Spleen (tissue), 7 donors: ENCODE data around the gene ASIP.

Experiments
- POLR2A ChIP-seq, 3 donors: fragments of 450-650 bp; IDR thresholded peaks; one replicate each; pipeline ENCODE4 v1.5.1; 2017; ENCODE audit warnings: antibody characterized with exemption in 3 of 3, mild to moderate bottlenecking in 1 of 3
- POLR2AphosphoS5 ChIP-seq, 3 donors: sonication (generic); formaldehyde crosslinking; IDR thresholded peaks; one replicate each; pipeline ENCODE4 v1.5.1; 2017; ENCODE audit warnings: antibody characterized with exemption in 3 of 3
- TF ChIP-seq, protein P1 (sequence below), 11 experiments: fragments of 200-600 bp in 7 of 11; fragments of 450-650 bp in 4 of 11; sonication (generic) in 4 of 11; IDR thresholded peaks in 8 of 11; conservative IDR thresholded peaks in 3 of 11; 1 replicate in 7 of 11; 2 replicates in 4 of 11; pipeline versions ENCODE4 v1.4.0 to v1.8.0; 2016 to 2021; ENCODE audit warnings: antibody characterized with exemption in 11 of 11, inconsistent platforms in 4 of 11, mild to moderate bottlenecking in 1 of 11
- donor health status: DM: no; HTN: no; CAD: no; lungs with moderate emphysema.
- donor health status: DM: no; HTN: no; CAD: no.
- donor health status: DM: no; HTN: no; CAD: no.

DNA sequence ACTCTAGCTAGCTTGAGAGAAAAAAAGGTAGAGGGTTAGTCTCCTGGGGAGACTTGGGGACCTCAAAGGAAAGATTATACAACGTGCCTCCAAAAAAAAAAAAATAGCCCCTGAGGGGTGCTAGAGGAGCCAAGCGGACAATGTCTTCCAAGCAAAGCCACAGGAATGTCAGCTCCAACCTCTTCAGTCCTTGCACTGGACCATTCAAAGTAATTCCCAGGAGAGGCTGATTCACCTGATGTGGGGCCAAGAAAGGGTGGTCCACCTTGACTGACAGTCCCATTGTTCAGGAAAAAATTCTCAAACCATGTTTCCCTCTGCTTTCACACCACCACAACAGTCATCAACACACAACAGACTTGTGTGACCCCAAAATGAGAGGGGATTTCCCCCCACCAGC, 30.7 kb downstream of the ASIP start:
- TF ChIP-seq, protein P1, sequence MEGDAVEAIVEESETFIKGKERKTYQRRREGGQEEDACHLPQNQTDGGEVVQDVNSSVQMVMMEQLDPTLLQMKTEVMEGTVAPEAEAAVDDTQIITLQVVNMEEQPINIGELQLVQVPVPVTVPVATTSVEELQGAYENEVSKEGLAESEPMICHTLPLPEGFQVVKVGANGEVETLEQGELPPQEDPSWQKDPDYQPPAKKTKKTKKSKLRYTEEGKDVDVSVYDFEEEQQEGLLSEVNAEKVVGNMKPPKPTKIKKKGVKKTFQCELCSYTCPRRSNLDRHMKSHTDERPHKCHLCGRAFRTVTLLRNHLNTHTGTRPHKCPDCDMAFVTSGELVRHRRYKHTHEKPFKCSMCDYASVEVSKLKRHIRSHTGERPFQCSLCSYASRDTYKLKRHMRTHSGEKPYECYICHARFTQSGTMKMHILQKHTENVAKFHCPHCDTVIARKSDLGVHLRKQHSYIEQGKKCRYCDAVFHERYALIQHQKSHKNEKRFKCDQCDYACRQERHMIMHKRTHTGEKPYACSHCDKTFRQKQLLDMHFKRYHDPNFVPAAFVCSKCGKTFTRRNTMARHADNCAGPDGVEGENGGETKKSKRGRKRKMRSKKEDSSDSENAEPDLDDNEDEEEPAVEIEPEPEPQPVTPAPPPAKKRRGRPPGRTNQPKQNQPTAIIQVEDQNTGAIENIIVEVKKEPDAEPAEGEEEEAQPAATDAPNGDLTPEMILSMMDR (IDR thresholded peaks at IDR 0.05 in 8 of 11, conservative IDR thresholded peaks at IDR 0.05 in 3 of 11): no peak
- TF ChIP-seq POLR2A (IDR thresholded peaks at IDR 0.05) (no peak), POLR2AphosphoS5 (IDR thresholded peaks at IDR 0.05) (no peak)
